Spleen (tissue), 11 donors: Measurements from ENCODE around the gene CALML4. TPM values are rescaled to one million over a fixed set of nuclear protein-coding genes. Genes with fewer than 3 reads are reported as not detected.
A peak's percentile ranks its signal among the peaks of the same experiment; 100 is the strongest.
"Not testable (repeated sequence)": the region's sequence is repeated elsewhere in the genome, so short reads cannot be mapped to it uniquely, and the experiment has no call there.

ENCODE experiments used
- DNase-seq: peaks from one replicate; pipeline ENCODE4 v3.0.0-alpha.2; 2020
- H3K27ac ChIP-seq, 8 donors: fragments of 200-600 bp; sonication (generic) in 7 of 8; 1 replicate in 4 of 8; 2 replicates in 4 of 8; pipeline versions ENCODE4 v1.5.0 to v1.8.0; 2016 to 2021; ENCODE audit warnings: inconsistent platforms in 4 of 8, mild to moderate bottlenecking in 4 of 8, moderate library complexity in 1 of 8
- H3K27me3 ChIP-seq, 7 donors: fragments of 200-600 bp; sonication (generic) in 6 of 7; replicated peaks in 1 of 7; 1 replicate in 4 of 7; 2 replicates in 3 of 7; pipeline versions ENCODE4 v1.5.0 to v1.8.0; 2016 to 2021; ENCODE audit warnings: inconsistent platforms in 3 of 7, mild to moderate bottlenecking in 1 of 7
- H3K36me3 ChIP-seq, 6 donors: fragments of 200-600 bp; sonication (generic) in 5 of 6; 1 replicate in 4 of 6; 2 replicates in 2 of 6; pipeline versions ENCODE4 v1.5.0 to v1.8.0; 2016 to 2021; ENCODE audit warnings: inconsistent platforms in 2 of 6
- H3K4me1 ChIP-seq, 6 donors: fragments of 200-600 bp; sonication (generic) in 5 of 6; 1 replicate in 3 of 6; 2 replicates in 3 of 6; pipeline versions ENCODE4 v1.5.0 to v1.8.0; 2016 to 2021; ENCODE audit warnings: inconsistent platforms in 3 of 6
- H3K4me3 ChIP-seq, 8 donors: fragments of 200-600 bp; sonication (generic) in 7 of 8; 1 replicate in 4 of 8; 2 replicates in 4 of 8; pipeline versions ENCODE4 v1.5.0 to v1.8.0; 2016 to 2021; ENCODE audit warnings: inconsistent platforms in 4 of 8, mild to moderate bottlenecking in 4 of 8, moderate library complexity in 2 of 8
- H3K9me3 ChIP-seq, 8 donors: fragments of 200-600 bp; sonication (generic) in 7 of 8; 1 replicate in 4 of 8; 2 replicates in 4 of 8; pipeline versions ENCODE4 v1.5.0 to v1.8.0; 2016 to 2021; ENCODE audit warnings: inconsistent platforms in 4 of 8
- CTCF ChIP-seq, 11 experiments: fragments of 200-600 bp in 7 of 11; fragments of 450-650 bp in 4 of 11; sonication (generic) in 4 of 11; IDR thresholded peaks in 8 of 11; conservative IDR thresholded peaks in 3 of 11; 1 replicate in 7 of 11; 2 replicates in 4 of 11; pipeline versions ENCODE4 v1.4.0 to v1.8.0; 2016 to 2021; ENCODE audit warnings: antibody characterized with exemption in 11 of 11, inconsistent platforms in 4 of 11, mild to moderate bottlenecking in 1 of 11
- POLR2A ChIP-seq, 3 donors: fragments of 450-650 bp; IDR thresholded peaks; one replicate each; pipeline ENCODE4 v1.5.1; 2017; ENCODE audit warnings: antibody characterized with exemption in 3 of 3, mild to moderate bottlenecking in 1 of 3
- POLR2AphosphoS5 ChIP-seq, 3 donors: sonication (generic); formaldehyde crosslinking; IDR thresholded peaks; one replicate each; pipeline ENCODE4 v1.5.1; 2017; ENCODE audit warnings: antibody characterized with exemption in 3 of 3
- WGBS, 5 donors: extraction: QIAGEN DNeasy Blood & Tissue Kit in 3 of 5; methylation state at CpG; one replicate each; pipeline versions ENCODE4 v1.1.5 to v1.1.7; 2013 to 2018; 5-methylcytosine and 5-hydroxymethylcytosine counted together
- intact Hi-C: fragments of 100-400 bp; cut with DNase I; formaldehyde crosslinking; loops from one replicate; pipeline ENCODE4 v1.15.0; 2023; ENCODE audit warnings: low total_unique reads
- polyA plus RNA-seq, 3 donors: library from polyadenylated mRNA; stranded (reverse); fragments of 200-250 nt; gene quantifications; one replicate each; pipeline ENCODE4 v1.2.1, GENCODE V29; 2013
- total RNA-seq, 7 donors: library from RNA; depleted of rRNA in 3 of 7; stranded (reverse); fragments of >200 nt in 3 of 7; fragmentation: NEBNext Ultra II Directional in 4 of 7; extraction: Animal tissue kit (Norgen Biotek cat#: 25700) in 4 of 7; gene quantifications; one replicate each; pipeline versions ENCODE4 v1.1.0 to v1.2.1, GENCODE V29; 2016 to 2021
- donor health status: healthy with polysubstance abuse.
- donor health status: DM: no; HTN: no; CAD: no; lungs with moderate emphysema.
- donor health status: DM: no; HTN: no; CAD: no.
- donor health status: Bipolar disorder and iron deficiency.
- donor health status: healthy.
- donor health status: DM: no; HTN: no; CAD: no.
- donor health status: DM: yes; HTN: yes; CAD: no.

The CALML4 gene
- total and polyA plus RNA-seq, 10 donors = 7.8 to 15.9 (median 10.0) TPM

GRCh38 chr15:68203956-68204355 is 1.2 kb downstream of the CALML4 start:
- H3K4me1 ChIP-seq = peaks cover 0 to 74% (median 38%) of the 10 kb centered on the region in 6 donors
- no peak for DNase-seq
- intact Hi-C loops = no loop called here

GRCh38 chr15:68203486-68203885 is 1.6 kb downstream of the CALML4 start:
- Histone ChIP-seq H3K4me1 (peaks cover 0 to 72% (median 34%) of the 10 kb centered on the region in 6 donors), H3K9me3 (no peaks in the 10 kb centered on the region), H3K27me3 (no peaks in the 10 kb centered on the region), H3K27ac (no peak overlapping the region), H3K36me3 (no peaks in the 10 kb centered on the region), H3K4me3 (no peak overlapping the region)
- no peak for TF ChIP-seq POLR2A (IDR thresholded peaks at IDR 0.05)
- no peak for TF ChIP-seq POLR2AphosphoS5 (IDR thresholded peaks at IDR 0.05)
- no peak for TF ChIP-seq CTCF (IDR thresholded peaks at IDR 0.05 in 8 of 11, conservative IDR thresholded peaks at IDR 0.05 in 3 of 11)
- no peak for DNase-seq
- intact Hi-C loops = no loop called here
- WGBS, 5 donors = 94 to 99% (median 95%) methylated on average over 5 of the region's 5 CpGs

More at GRCh38 chr15:68203956-68204355, 1.2 kb downstream of the CALML4 start:
- Histone ChIP-seq H3K9me3 (no peaks in the 10 kb centered on the region), H3K27me3 (no peaks in the 10 kb centered on the region), H3K4me3 (peak overlapping the region in 1 of 8 donors; percentile 56), H3K36me3 (peaks cover 0 to 1% (median 0%) of the 10 kb centered on the region in 6 donors), H3K27ac (peak overlapping the region in 1 of 8 donors; percentile 84)
- no peak for TF ChIP-seq POLR2AphosphoS5 (IDR thresholded peaks at IDR 0.05)
- TF ChIP-seq CTCF (IDR thresholded peaks at IDR 0.05 in 8 of 11, conservative IDR thresholded peaks at IDR 0.05 in 3 of 11) = no peak
- TF ChIP-seq POLR2A (IDR thresholded peaks at IDR 0.05) = no peak
- 92 to 100% (median 97%) methylated on average over 3 to 5 of the region's 5 CpGs for WGBS, 5 donors

- 92 to 98% (median 97%) methylated on average over 7 of the region's 7 CpGs for WGBS, 5 donors
- H3K27ac ChIP-seq, H3K36me3 ChIP-seq, intact Hi-C loops, H3K27me3 ChIP-seq, H3K9me3 ChIP-seq, H3K4me3 ChIP-seq, DNase-seq: not testable (repeated sequence)
- H3K4me1 ChIP-seq = peaks cover 0 to 72% (median 35%) of the 10 kb centered on the region in 6 donors
Measured at GRCh38 chr15:68202994-68203393, 2.1 kb downstream of the CALML4 start.

GRCh38 chr15:68201879-68202261 is 3.3 kb downstream of the CALML4 start:
- Histone ChIP-seq H3K9me3 (no peaks in the 10 kb centered on the region), H3K27me3 (no peaks in the 10 kb centered on the region), H3K36me3 (peaks cover 0 to 14% (median 0%) of the 10 kb centered on the region in 6 donors), H3K4me3 (no peak overlapping the region), H3K27ac (no peak overlapping the region), H3K4me1 (peaks cover 0 to 68% (median 29%) of the 10 kb centered on the region in 6 donors)
- DNase-seq = no peak
- intact Hi-C loops = no loop called here
- TF ChIP-seq CTCF (IDR thresholded peaks at IDR 0.05 in 8 of 11, conservative IDR thresholded peaks at IDR 0.05 in 3 of 11) (no peak), POLR2AphosphoS5 (IDR thresholded peaks at IDR 0.05) (no peak), POLR2A (IDR thresholded peaks at IDR 0.05) (no peak)
- WGBS, 5 donors = 45 to 65% (median 51%) methylated on average over 3 of the region's 3 CpGs
